Breast epithelium (tissue), 3 donors: ENCODE data around the gene NCOA6.

Experiments
- CTCF ChIP-seq, 3 donors: fragments of 450-650 bp; IDR thresholded peaks; one replicate each; pipeline ENCODE4 v1.5.1; 2016 to 2017; ENCODE audit warnings: antibody characterized with exemption in 3 of 3, mild to moderate bottlenecking in 3 of 3, moderate library complexity in 3 of 3
- POLR2AphosphoS5 ChIP-seq, 3 donors: sonication (generic); formaldehyde crosslinking; IDR thresholded peaks; one replicate each; pipeline ENCODE4 v1.6.1; 2017; ENCODE audit warnings: antibody characterized with exemption in 3 of 3

- TF ChIP-seq CTCF (IDR thresholded peaks at IDR 0.05) (no peak), POLR2AphosphoS5 (IDR thresholded peaks at IDR 0.05) (peak in 2 of 3 donors; percentile 24 to 27)
Observed at GRCh38 chr20:34825530-34826362, at the start of gene NCOA6.
